ENCODE results near the gene USP30.

Gene USP30

DNA sequence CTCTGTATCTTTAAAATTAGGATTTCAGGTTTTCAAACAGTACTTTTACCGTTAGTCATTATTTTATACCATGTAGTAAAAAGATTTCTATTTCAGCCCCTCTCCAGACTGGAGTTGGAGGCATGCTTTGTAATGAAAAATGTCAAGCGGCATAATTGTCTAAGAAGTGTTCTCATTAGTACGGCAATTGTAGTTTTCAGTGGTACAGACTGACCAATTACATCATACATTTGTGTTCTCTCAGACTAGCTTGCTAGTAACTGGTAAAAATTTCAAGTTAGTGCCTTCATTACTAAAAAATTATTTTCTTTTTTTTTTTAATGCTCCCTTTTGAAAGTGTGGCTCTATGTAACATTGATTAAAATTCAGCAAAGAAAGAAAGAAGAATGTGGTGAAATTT lies 4.5 kb downstream of the USP30 start:
- TF ChIP-seq, protein P1, sequence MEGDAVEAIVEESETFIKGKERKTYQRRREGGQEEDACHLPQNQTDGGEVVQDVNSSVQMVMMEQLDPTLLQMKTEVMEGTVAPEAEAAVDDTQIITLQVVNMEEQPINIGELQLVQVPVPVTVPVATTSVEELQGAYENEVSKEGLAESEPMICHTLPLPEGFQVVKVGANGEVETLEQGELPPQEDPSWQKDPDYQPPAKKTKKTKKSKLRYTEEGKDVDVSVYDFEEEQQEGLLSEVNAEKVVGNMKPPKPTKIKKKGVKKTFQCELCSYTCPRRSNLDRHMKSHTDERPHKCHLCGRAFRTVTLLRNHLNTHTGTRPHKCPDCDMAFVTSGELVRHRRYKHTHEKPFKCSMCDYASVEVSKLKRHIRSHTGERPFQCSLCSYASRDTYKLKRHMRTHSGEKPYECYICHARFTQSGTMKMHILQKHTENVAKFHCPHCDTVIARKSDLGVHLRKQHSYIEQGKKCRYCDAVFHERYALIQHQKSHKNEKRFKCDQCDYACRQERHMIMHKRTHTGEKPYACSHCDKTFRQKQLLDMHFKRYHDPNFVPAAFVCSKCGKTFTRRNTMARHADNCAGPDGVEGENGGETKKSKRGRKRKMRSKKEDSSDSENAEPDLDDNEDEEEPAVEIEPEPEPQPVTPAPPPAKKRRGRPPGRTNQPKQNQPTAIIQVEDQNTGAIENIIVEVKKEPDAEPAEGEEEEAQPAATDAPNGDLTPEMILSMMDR (IDR thresholded peaks at IDR 0.05; ENCODE audit: insufficient read depth, low read length, poor library complexity, severe bottlenecking) = no peak
- no peaks in the 10 kb centered on the region for H3K36me3 ChIP-seq (ENCODE audit: control insufficient read depth, insufficient read depth, low read length)
- no peak for DNase-seq (ENCODE audit: extremely low read depth, insufficient read length)
- H3K4me3 ChIP-seq (replicated peaks; ENCODE audit: low read depth, low read length) = no peak overlapping the region
- H3K27me3 ChIP-seq (replicated peaks; ENCODE audit: control insufficient read depth, insufficient read depth, low read length) = no peaks in the 10 kb centered on the region

GRCh38 chr12:109057376-109057775 lies 5.0 kb downstream of the USP30 start:
- no peak overlapping the region for H3K4me3 ChIP-seq (replicated peaks; ENCODE audit: low read depth, low read length)
- no peaks in the 10 kb centered on the region for H3K36me3 ChIP-seq (ENCODE audit: control insufficient read depth, insufficient read depth, low read length)
- DNase-seq (ENCODE audit: extremely low read depth, insufficient read length) = no peak
- TF ChIP-seq, protein P1 (IDR thresholded peaks at IDR 0.05; ENCODE audit: insufficient read depth, low read length, poor library complexity, severe bottlenecking) = no peak
- H3K27me3 ChIP-seq (replicated peaks; ENCODE audit: control insufficient read depth, insufficient read depth, low read length) = no peaks in the 10 kb centered on the region

DNA sequence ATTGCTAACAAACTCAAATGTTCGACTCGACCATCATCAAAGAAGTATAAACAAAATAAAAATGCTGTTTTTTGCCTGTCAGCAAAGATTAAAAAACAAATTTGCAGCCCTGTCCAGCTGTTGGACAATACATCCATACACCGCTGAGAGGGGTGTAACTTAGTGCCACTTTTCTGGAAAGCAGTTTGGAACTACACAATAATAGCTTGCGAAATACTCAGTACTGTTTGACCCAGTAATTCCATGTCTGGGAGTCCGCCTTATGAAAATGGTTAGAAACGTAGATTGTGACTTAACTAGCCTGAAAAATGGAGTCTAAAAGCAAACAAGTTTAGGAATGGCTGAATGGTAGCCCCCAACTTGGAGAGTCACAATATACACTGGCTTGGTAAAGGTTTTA lies 6.4 kb downstream of the USP30 start:
- TF ChIP-seq, protein P1 (IDR thresholded peaks at IDR 0.05; ENCODE audit: insufficient read depth, low read length, poor library complexity, severe bottlenecking) = no peak
- Histone ChIP-seq H3K27me3 (replicated peaks; ENCODE audit: control insufficient read depth, insufficient read depth, low read length) (no peaks in the 10 kb centered on the region), H3K36me3 (ENCODE audit: control insufficient read depth, insufficient read depth, low read length) (no peaks in the 10 kb centered on the region), H3K4me3 (replicated peaks; ENCODE audit: low read depth, low read length) (no peak overlapping the region)
- no peak for DNase-seq (ENCODE audit: extremely low read depth, insufficient read length)

GRCh38 chr12:109064143-109064542 lies 11.8 kb downstream of the USP30 start:
- TF ChIP-seq, protein P1 (IDR thresholded peaks at IDR 0.05; ENCODE audit: insufficient read depth, low read length, poor library complexity, severe bottlenecking) = no peak
- Histone ChIP-seq H3K27me3 (replicated peaks; ENCODE audit: control insufficient read depth, insufficient read depth, low read length) (no peaks in the 10 kb centered on the region), H3K36me3 (ENCODE audit: control insufficient read depth, insufficient read depth, low read length) (peaks cover 2% of the 10 kb centered on the region; the same call in 1 of the 2 replicates), H3K4me3 (replicated peaks; ENCODE audit: low read depth, low read length) (no peak overlapping the region)
- no peak for DNase-seq (ENCODE audit: extremely low read depth, insufficient read length)

- TF ChIP-seq, protein P1 (IDR thresholded peaks at IDR 0.05; ENCODE audit: insufficient read depth, low read length, poor library complexity, severe bottlenecking) = no peak
- H3K4me3 ChIP-seq (replicated peaks; ENCODE audit: low read depth, low read length) = no peak overlapping the region
- DNase-seq (ENCODE audit: extremely low read depth, insufficient read length) = no peak
These were observed 12.9 kb downstream of the USP30 start for GRCh38 chr12:109065154-109065852.

DNA sequence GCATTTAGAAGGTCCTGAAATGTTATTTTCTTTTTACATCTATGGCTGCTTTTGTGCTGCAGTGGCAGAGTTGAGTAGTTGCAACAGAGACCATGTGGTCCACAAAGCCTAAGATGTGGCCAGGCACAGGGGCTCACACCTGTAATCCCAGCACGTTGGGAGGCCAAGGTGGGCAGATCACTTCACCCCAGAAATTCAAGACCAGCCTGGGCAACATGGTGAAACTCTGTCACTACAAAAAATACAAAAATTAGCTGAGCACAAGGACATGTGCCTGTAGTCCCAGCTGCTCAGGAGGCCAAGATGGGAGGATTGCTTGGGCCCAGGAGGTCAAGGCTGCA lies 13.4 kb downstream of the USP30 start:
- TF ChIP-seq, protein P1 (IDR thresholded peaks at IDR 0.05; ENCODE audit: insufficient read depth, low read length, poor library complexity, severe bottlenecking) = no peak
- no peaks in the 10 kb centered on the region for H3K27me3 ChIP-seq (replicated peaks; ENCODE audit: control insufficient read depth, insufficient read depth, low read length)
- H3K36me3 ChIP-seq (ENCODE audit: control insufficient read depth, insufficient read depth, low read length) = peaks cover 3% of the 10 kb centered on the region; the same call in 1 of the 2 replicates
- no peak for DNase-seq (ENCODE audit: extremely low read depth, insufficient read length)
- H3K4me3 ChIP-seq (replicated peaks; ENCODE audit: low read depth, low read length) = no peak overlapping the region

More at GRCh38 chr12:109065154-109065852, 12.9 kb downstream of the USP30 start:
- Histone ChIP-seq H3K27me3 (replicated peaks; ENCODE audit: control insufficient read depth, insufficient read depth, low read length) (no peaks in the 10 kb centered on the region), H3K36me3 (ENCODE audit: control insufficient read depth, insufficient read depth, low read length) (peaks cover 3% of the 10 kb centered on the region; the same call in 1 of the 2 replicates)
